HG03025 (cell line): ENCODE measurements around the gene RPS15.

ENCODE experiments used
- ATAC-seq: cut with Tn5 transposase; IDR thresholded peaks from one replicate; pipeline ENCODE4 v1.9.1; 2021; ENCODE audit warnings: mild to moderate bottlenecking, moderate library complexity; ENCODE audit not compliant: unreplicated experiment, low FRiP score

The RPS15 gene

DNA sequence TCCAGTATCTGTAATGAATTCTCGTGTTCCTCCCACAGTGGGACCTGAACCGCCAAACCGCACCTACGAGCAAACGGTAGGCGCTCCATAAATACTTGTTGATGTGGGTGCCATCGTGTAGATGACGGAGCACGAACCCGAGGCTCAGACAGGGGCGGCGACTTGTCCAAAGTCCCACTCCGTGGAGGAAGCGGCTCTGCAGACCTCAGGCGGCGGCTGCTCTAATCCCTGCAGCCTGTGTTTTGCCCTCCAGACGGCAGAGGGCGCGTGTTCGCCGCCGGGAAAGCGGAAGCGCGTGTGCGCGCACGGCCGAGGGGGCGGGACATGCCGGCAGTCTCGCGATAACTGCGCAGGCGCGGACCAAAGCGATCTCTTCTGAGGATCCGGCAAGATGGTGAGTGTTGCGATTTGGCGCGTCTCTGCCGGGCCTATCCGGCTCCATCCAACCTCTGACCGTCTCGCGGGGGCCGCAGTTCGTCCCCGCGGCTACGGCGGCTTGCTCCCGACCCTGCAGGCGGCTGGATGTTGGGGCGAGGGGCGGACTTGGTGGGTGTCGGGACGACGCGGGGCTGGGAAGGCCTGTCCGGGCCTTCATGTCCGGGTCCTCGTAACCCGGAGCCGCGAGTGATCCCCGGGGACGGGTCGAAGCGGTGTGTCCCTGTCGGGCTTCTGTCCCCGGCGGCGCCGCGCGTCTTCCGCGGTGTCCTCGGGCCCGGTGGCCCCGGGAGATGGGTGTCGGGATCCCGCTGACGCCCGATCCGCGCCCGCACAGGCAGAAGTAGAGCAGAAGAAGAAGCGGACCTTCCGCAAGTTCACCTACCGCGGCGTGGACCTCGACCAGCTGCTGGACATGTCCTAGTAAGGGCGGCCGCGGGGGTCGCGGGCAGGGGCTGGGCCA is at the start of gene RPS15:
Gene RPS15 (plus strand): TSS at position 362 of the 898 bp plus-strand sequence. CDS start 30 bp downstream, at position 392.
- peak; percentile 53 for ATAC-seq

- ATAC-seq: no peak
Measured at GRCh38 chr19:1388637-1389026, 49.6 kb upstream of the RPS15 start.

DNA sequence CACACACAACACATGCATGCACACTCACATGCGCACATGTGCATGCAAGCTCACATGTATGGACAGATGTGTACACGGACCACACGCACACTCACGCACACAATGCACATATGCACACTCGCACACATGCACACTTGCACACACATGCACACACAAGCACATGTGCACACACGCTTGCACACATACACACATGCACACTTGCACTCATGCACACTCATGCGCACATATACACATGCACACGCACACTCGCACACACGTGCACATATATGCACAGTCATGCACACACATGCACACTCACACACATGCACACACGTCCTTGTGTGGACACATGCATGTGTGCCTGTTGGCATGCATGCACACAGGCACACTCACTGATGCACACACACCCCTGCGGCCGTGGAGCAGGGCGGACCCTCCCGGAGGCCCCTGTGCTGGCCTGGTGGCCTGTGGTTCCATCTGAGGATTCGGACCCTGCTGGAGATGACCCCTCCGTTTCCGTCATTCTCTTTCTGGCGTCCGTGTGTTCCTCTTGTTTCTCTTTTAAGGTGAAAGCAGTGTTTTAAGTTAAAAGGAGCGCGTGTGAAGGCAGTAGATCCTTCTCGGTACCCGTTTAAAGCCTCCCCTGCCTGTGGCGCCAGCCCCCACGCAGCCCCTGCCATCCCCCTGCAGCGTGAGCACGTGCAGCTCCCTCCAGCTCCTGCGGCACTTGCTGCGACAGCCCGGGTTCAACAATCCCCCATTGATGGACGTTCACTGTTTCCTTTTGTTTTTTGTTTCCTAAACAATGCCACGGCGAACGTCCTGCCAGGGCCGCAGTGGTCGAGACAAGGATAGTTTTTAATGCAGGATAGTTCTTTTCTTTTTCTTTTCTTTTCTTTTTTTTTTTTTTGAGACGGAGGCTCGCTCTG is 48.9 kb upstream of the RPS15 start:
- ATAC-seq: no peak

DNA sequence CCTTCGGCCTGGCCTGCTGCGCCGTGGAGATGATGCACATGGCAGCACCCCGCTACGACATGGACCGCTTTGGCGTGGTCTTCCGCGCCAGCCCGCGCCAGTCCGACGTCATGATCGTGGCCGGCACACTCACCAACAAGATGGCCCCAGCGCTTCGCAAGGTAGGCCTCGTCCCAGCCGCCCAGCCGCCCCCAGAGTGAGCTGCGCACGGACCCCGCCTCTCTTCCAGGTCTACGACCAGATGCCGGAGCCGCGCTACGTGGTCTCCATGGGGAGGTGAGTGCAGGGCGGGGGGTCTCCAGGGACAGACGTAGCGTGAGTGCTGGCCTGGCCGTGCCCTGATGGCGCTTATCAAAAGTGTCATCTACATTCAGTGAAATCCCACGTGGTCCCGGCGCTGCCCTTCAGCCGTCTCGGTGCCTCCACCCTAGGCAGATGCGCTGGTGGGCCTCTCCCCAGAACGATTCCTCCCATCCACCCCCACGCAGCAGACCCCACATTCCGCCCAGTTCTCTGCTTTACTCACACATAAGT is 47.2 kb upstream of the RPS15 start:
- no peak for ATAC-seq

- no peak for ATAC-seq
Measured at GRCh38 chr19:1392407-1392806, 45.8 kb upstream of the RPS15 start.

DNA sequence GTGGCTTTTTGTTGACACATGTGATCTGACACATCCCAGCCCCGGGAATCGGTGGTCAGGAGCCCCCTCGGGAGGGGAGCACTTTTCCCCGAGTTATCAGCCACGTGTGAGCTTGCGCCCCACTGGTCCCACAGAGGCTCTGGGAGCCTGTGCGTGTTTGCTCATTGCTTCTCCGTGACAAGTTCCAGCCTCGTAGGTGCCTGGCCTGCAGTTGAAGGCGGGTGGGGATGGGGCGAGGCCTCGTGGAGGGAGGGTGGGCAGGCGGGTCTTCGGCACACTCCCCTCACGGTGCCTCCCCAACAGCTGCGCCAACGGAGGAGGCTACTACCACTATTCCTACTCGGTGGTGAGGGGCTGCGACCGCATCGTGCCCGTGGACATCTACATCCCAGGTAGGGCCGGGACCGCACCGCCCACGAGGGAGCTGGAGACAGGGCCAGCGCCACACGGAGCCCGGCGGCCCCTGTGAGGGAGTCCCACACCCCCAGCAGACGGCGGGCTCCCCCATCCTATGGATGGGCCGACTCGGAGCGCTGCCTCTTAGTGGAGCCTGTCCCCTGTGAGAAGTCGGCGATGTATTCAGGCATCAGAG is 45.2 kb upstream of the RPS15 start:
- ATAC-seq: no peak

DNA sequence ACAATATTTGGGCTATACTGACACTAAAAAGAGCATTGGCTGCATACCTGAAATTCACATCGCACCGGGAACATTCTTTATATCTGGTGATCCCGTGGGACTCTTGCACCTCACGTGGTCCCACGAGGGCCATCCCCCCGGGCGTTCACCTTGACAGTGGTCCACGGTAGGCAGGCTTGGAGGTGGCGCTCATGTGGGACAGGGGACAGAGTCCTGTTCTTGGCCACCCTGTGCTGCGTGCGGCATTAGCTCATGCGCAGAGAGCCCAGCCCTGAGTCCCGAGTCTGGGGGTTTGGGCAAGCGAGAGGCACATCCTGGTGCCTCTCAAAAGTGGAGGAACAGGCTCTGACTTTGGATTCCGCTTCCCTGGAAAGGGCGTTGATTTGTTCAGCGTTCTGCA is 44.4 kb upstream of the RPS15 start:
- ATAC-seq: no peak

DNA sequence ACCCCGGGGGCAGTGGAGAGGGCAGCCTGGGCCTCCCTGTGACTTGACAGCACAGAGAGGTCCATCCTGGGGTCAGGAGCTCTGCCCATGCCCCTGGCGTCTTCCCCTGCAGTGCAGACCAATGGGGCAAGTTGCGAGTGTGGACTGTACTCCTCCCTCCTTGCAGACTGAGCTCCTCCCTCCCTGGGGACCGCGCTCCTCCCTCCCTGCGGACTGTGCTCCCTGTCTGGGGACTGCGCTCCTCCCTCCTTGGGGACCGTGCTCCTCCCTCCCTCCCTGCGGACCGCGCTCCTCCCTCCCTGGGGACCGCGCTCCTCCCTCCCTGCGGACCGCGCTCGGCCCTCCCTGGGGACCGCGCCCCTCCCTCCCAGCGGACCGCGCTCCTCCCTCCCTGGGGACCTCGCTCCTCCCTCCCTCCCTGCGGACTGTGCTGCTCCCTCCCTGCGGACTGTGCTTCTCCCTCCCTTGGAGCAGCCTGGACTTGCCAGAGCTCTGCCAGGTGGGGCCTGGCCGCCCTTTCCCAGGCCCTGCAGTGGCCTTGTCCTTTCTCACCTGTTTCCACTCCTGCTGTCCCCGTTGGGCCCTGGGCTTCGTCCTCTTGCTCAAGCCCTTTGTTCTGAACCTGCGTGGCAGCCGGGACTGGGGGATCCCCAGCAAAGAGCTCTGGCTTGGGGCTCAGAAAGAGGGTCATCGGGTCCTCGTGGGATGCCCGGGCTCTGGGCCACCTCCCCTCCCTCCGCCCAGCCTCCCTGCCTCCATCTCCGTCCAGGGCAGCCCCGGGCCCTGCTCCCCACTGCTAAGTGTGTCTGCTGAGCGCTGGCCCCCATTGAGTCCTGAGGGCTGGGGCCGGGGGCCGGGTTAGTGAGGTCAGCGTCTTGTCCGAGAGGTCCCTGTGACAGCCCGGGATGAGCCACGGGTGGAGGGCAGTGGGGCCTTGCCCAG is 43.7 kb upstream of the RPS15 start:
- no peak for ATAC-seq

- ATAC-seq: no peak
Measured at GRCh38 chr19:1395194-1396018, 42.8 kb upstream of the RPS15 start.

GRCh38 chr19:1396019-1396767 is 42.0 kb upstream of the RPS15 start:
- ATAC-seq: no peak

DNA sequence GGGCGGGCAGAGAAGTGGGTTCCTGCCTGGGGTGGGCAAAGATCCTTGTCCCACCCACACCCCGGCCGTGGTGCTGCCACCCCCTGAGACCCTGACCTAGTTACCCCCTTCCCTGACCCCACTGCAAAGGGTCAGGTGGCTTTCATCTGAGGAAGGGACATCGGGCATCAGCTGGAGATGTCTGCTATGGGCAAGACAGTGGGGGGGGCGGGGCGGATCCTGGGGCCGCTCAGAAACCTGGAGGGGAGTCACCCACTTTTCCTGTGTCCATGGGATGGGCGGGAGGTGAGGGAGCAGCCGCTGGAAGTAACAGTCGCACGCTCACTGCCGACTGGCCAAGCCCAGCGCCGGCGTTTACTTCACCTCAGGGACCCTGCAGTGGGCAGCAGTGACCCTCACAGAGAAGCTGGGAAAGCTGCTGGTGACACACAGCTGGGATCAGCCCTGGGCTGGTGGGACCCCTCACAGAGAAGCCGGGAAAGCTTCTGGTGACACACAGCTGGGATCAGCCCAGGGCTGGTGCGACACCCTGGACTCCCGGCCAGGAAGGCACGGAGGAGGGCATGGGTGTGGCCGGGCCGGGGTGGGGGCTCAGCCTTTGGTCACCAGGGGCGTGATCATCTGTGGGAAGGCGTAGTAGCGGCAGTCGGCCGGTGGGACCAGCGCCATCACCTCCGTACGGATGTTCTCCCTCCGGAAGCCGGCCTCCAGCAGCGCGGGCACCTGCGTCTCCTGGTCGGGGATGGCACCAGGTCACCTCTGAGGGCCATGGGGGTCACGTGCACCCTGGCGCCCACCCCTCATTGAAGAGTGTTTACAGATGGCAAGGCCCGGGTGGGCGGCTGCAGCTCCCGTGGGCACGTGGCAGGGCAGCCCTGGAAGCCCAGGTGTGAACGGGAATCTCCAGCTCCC is 41.2 kb upstream of the RPS15 start:
- ATAC-seq: no peak

GRCh38 chr19:1397838-1398237 is 40.4 kb upstream of the RPS15 start:
- no peak for ATAC-seq

DNA sequence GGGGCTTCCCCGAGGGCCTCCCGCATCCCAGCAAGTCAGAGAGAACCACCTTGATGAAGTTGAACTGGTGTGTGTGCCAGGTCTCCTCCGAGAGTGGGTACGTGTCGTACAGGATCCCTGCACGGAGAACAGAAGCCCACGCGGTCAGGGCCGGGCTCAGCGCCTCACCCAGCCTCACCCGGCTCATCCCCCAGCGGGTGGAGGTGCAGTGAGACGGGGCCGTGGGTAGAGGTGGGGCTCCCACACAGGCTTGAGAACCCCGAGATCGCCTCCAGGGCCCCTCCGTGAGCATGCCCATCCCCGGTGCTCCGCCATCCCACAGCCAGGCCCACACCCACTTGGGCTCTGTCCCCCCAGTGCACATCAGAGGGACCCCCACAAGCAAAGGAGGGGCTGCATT is 39.1 kb upstream of the RPS15 start:
- no peak for ATAC-seq

GRCh38 chr19:1399745-1400144 is 38.5 kb upstream of the RPS15 start:
- ATAC-seq: no peak

GRCh38 chr19:1400281-1401137 is 37.7 kb upstream of the RPS15 start:
- no peak for ATAC-seq
